ENCODE results near the gene GNB1.

GNB1 gene

DNA sequence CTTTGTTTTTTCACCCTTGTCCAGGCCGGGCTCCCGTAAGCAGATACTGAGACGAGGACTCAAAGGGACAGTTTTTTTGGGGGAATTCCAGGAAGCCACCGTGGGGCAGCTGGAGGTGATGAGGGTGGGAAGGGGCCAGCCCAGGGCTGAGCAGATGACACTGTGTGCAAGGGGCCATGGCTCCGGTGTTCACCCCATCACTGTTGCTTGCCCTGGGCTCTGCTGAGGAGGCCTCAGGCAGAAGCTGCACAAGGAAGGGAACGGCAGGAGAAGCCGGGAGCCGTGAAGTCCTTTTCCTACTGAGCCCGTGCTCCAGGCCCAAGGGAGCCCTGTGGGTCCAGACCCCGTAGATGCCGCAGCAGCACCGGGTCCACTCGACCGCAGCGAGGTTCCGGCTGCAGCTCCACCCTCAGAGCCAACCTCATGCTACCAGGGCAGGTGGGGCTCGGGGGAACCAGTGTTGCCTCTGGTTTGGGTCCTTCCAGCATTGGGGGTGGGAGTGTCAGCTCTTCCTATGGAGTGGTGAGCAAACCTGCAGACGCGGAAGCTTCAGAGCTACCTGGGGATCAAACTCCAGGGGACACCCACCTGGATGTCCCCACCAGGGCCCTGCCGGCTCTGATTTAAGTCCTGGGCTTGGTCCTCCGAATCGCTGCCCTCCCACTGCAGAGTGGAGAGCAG is 19.9 kb upstream of the GNB1 start:
- DNase-seq (ENCODE audit: low read depth in 2 of 2, low spot score in 1 of 2): no peak

DNA sequence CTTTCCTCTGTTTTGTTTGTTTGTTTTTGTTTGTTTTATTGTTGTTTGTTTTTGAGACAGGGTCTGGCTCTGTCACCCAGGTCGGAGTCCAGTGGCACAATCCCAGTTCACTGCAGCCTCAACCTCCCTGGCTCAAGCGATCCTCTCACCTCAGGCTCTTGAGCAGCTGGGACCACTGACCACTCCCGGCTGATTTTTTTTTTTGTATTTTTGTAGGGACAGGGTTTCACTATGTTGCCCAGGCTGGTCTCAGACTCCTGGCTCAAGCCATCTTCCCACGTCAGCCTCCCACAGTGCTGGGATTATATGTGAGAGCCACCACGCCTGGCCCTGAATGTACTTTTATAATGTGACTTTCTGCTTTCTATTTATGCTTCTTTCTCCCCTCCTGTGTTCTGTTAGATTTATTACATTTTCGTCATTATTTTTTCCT is 19.2 kb upstream of the GNB1 start:
- no peak for DNase-seq (ENCODE audit: low read depth in 2 of 2, low spot score in 1 of 2)

DNA sequence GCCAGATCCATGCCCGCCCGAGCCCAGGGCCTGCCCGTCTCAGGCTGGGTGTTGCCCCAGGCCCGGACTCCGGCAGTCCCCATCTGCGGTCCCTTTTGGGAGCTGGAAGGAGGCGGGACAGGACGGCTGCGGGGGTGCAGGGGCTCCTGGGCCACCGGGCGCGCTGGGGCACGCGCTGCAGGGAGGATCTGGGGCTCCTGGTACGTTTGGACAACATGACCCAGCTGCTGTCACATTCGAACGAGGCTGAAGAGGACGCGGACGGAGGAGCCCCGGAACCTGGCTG is 17.6 kb upstream of the GNB1 start:
- DNase-seq (ENCODE audit: low read depth in 2 of 2, low spot score in 1 of 2): no peak

DNA sequence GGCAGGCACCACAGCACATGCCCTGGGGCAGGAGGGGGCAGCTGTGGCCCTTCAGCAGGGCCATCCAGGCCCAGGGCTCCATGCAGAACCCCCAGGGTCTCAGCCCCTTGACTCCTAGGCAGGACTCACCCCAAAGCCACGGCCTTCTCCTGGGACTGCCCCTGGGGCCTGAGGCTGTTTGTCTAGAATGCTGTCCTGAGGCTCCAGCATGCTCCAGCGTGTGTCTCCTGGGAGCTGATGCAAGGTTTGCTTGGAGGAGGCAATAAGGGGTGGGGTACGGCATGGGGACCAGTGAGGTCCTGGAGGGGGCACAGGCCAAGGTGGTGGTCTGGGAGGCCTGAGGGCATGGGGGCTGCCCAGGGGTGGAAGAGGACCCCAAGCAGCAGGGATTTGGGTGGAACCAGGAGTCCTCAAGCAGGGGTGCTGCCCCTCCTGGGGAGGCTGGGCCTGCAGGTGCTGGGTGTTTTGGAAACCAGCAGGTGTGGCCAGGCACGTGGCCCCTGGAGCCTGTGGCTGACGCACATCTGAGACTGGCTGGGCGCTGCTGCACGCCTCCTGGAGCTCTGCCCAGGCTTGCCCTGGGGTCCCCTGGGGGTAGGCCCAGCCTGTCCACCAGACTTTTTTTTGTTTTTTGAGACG is 16.3 kb upstream of the GNB1 start:
- no peak for DNase-seq (ENCODE audit: low read depth in 2 of 2, low spot score in 1 of 2)

DNA sequence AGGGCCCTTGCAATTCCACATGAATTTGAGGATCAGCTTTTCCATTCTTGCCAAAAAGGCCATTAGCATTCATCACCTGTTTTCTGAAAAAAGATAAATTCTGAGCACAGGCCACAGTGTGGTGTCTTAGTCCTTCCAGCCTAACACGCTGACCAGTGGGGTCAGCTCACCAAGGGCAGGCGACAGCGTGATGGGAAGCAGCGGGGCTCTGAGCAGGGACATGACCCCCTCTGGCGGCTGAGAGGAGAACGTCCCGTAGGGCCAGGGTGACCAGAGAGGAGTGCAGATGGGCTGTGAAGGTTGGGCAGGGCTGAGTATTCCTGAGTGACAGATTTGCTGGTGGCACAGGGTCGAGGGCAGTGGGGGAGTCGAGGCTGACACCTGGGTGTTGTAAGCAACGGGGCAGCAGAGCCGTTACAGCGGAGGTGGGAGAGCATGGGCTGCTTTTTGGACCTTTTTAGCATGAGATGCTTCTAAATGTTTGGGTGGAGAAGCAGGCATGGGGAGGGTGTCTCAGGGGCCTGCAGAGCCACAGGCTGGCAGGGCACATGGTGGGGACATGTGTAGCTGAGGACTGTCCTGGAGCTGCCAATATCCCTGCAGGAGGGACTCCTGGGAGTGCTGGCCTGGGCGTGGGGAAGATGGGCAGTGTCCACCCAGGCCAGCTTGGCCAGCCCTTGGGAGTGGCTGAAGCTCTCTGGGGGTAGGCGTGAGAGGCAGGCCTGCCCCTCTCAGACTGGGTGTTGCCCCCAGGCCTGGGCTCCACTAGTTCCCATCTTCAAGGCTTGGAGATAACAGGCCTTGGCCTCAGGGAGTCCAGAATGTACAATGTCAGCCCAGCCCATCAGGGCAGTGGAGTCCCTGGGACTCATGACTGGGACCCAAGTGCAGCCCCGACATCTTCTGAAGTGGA is 15.6 kb upstream of the GNB1 start:
- DNase-seq (ENCODE audit: low read depth in 2 of 2, low spot score in 1 of 2): peak in 1 of 2 donors; percentile 42

DNA sequence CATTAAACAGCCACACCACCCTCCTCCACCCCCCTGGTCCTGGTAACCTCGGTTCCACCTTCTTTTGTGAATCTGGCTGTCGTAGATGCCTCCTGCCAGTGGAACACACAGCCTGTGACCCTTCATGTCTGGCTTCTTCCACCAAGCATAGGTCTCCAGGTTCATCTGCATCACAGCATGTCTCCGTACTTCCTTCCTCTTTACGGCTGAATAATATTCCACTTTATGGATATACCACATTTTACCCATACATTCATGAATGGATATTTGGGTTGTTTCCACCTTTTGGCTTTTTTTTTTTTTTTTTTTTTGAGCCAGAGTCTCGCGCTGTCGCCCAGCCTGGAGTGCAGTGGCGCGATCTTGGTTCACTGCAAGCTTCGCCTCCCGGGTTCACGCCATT is 12.3 kb upstream of the GNB1 start:
- no peak for DNase-seq (ENCODE audit: low read depth in 2 of 2, low spot score in 1 of 2)

DNA sequence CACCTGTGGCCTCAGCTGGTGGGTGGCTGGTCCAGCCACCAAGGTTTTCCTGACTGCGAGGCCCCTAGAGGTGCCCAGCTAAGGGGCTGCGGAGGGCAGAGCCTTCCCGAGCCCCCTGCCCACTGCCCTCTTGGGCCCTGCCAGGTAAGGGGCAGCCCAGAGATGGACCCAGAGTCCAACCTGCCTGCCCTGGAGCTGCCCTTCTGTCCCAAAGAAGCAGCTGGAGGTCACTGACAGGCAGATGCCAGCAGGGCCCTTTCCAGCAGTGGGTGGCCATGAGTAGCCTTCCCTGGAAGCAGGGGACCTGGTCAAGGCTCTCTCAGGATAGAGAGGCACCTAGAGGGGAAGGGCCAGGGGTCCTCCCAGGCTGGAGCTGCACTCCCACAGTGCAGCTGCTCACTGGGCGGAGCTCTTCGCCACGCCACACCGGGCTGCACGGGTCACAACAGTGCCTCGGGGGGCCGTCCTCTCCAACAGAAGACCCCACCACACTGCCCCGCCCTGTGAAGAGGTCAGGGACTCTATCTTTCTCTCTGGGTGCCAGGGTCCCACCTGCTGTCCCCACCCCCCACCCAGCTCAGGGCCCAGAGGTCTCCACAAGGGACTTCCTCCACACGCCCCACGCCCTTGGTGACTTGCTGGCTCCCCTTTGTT is 10.9 kb upstream of the GNB1 start:
- no peak for DNase-seq (ENCODE audit: low read depth in 2 of 2, low spot score in 1 of 2)

DNA sequence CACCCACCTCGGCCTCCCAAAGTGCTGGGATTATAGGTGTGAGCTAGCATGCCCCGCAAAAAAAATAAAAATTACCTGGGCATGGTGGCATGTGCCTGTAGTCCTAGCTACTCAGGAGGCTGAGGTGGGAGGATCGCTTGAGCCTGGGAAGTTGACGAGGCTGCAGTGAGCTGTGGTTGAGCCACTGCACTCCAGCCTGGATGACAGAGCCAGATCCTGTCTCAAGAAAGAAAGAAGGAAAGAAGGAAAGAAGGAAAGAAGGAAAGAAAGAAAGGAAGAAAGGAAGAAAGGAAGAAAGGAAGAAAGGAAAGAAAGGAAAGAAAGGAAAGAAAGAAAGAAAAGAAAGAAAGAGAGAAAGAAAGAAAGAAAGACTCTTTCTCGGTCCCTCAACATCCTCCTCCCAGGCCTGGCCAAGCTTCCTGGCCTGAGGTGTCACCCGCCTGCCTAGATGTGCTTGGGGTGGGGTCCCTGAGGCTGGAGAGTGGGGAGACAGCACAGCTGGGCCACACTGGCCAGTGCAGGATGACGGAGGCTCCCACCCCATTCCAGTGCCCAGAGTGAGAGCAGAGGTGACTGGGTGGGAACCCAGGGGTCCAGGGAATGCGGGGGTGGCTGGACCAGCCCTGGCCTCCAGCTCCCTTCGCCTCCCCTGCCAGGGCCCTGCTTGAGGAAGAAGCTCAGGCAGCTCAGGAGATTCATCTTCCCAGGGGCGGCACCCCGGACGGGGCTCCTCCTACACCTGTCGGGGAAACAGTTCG is 10.2 kb upstream of the GNB1 start:
- DNase-seq (ENCODE audit: low read depth in 2 of 2, low spot score in 1 of 2): no peak

DNA sequence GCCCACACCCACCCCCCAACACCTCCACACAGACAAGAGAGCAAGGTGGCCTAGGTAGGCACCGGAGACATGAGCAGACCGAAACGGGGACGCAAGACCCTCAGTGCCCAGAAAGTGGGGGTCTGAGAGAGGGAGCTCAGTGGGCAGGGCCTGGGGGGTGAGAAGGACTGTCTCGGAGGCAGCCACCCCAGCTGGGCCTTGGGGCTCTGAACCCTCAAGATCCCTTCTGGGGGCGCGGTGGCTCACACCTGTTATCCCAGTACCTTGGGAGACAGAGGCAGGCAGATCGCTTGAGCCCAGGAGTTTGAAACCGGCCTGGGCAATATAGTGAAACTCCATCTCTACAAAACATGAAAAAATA is 9.1 kb upstream of the GNB1 start:
- DNase-seq (ENCODE audit: low read depth in 2 of 2, low spot score in 1 of 2): no peak

DNA sequence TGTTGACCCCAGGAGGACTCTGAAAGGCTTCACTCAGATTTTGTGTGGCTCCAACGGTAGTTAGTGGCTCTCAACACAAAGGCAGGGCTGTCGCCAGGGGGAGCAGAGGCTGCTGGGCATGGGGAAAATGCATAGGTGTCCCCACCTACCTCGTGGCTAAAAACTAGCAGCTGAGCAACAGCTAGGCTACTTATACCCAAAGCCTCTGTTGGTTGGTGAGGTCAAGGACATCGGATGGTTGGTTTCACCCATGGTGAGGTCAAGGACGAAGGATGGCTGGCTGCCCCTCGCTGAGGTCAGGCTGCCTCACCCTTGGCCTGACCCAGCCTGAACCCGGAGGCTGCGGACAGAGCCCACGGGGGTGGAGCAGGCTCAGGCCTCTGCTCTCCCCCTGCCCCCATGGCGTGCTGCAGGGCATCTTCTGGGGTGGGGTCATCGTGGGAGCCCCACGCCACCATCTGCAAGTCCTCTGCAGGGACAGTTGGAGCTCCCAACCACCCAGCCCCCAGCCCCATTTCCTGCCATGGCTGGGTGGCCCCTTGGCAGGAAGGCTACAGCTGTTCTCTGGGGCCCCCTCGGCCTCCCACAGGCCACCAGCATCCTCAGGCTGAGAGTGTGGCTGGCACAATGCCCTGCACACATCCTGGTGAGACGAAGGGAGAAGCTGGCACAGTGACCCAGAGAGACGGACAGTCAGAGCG is 8.5 kb upstream of the GNB1 start:
- no peak for DNase-seq (ENCODE audit: low read depth in 2 of 2, low spot score in 1 of 2)

DNA sequence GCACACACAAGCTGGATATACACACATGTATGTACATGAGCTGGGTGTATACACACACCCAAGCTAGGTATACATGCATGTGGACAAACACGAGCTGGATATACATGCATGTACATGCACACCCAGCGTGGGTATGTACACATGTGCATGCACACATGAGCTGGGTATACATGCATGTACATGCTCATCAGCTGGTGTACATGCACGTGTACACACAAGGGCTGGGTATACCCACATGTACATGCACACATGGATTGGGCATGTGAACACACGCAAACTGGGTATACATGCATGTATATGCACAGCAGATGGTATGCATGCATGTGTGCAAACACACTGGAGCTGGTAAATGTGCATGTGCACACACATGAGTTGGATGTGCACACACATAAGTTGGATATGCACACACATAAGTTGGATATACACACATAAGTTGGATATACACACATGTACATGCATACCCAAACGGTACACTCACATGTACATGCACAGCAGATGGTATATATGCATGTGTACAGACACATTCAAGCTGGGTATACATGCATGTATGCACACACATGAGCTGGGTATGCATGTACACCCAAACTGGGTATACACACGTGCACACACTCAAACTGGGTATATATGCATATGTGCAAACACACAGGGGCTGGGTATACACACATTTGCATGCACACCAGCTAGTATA is 7.5 kb upstream of the GNB1 start:
- DNase-seq (ENCODE audit: low read depth in 2 of 2, low spot score in 1 of 2): no peak

DNA sequence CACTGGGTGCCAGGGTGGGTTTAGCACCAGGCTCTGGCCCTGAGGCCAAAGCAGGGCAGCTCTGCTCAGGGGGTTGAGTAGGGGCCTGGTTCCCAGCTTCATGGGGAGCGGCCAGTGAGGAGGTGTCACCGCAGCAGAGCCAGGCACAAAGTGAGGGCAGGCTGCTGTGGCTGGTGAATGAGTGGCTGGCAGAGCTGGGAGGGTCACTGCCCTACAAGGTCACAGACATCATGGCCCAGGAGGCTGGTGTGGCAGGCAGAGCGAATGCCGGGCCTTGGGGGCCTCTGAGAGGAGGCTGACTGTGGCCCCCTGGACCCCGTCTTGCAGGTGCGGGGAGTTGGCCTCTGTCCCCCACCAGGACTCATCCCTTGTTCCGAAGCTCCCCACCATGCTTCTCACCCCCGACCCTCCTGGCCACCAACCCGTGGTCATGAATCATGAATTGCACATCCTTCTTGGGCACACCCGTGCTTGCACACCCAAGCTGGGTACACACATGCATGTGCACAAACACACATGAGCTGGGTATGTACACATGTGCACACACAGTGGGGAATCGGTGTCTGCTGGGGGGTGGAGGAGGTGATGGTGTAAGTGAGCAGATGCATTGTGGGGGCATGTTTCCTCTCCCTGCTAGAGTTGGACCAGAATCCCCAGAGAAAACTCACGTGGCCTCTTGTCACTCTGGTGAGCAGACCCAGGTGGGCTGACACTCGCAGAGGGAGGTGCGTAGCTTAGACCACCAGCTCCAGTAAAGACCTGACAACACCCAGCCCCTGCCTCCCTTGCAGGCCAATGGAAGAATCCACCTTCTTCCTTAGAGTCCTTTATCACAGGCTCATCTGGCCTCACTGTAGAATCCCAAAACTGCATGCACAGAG is 4.8 kb upstream of the GNB1 start:
- DNase-seq (ENCODE audit: low read depth in 2 of 2, low spot score in 1 of 2): no peak

DNA sequence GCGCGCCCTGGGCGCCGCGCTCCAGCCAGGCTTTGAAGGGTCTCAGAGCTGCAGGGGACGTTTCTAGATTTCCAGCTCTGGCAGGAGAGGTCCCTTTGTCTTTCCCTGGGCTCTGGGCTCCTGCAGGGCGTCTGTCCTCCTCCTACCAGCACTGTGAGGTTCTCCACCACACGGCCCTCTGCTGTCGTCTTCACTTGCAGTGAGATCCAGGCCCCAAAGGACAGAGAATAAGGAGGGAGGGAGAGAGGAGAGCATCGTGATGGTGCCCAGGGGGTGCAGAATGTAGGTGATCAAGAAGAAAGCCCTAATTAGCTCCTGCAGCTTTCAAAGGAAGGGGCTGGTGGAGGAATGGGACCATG is 4.2 kb upstream of the GNB1 start:
- DNase-seq (ENCODE audit: low read depth in 2 of 2, low spot score in 1 of 2): no peak

DNA sequence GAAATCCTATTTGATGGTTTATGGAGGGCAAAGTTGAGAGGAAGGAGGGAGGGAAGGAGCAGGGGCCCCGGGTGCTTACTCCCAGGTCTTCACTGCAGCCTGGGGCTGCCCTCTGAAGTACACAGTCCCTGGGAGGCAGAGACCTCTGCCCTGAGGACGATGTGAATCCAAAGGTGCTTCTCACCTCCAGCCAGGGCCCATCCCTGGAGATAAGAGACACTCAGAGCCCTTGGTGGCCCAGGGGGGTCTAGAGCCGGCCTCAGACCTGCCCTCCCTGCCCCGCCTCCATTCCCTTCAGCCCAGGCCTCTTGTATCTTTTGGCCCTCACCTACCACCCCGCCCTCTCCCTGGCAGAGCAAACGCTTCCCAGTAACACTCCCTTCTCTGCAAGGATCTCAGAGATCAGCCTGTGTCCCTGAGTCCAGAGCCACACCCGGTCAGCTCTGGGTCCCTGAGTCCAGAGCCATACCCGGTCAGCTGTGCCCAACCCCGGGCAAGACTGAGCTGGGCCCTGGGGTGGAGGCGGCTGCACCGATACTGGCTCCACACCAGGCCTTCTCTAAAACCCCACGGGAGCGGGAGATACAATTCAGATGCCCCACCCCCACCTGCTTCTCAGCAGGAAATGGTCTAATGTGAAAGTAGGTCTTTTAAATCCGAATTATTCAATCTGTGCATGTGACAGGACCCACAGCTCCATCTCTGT is 3.6 kb upstream of the GNB1 start:
- no peak for DNase-seq (ENCODE audit: low read depth in 2 of 2, low spot score in 1 of 2)

DNA sequence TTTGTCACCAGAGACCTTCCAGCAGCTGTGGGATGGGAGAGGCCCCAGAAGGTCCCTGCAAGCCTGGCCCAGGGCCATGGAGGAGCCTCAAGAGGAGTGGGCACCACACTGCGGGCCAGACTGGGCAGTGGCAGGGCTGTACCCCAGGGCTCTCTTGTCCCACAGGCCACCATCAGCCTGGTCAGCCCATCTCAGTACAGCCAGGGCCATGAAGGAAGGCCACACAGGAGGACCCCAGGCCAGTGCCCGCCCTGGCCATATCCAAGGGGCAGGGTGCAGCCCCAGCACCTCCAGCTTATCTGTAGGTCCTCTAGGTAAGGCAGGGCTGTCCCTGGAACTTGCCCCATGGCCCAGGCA is 3.1 kb upstream of the GNB1 start:
- DNase-seq (ENCODE audit: low read depth in 2 of 2, low spot score in 1 of 2): no peak

DNA sequence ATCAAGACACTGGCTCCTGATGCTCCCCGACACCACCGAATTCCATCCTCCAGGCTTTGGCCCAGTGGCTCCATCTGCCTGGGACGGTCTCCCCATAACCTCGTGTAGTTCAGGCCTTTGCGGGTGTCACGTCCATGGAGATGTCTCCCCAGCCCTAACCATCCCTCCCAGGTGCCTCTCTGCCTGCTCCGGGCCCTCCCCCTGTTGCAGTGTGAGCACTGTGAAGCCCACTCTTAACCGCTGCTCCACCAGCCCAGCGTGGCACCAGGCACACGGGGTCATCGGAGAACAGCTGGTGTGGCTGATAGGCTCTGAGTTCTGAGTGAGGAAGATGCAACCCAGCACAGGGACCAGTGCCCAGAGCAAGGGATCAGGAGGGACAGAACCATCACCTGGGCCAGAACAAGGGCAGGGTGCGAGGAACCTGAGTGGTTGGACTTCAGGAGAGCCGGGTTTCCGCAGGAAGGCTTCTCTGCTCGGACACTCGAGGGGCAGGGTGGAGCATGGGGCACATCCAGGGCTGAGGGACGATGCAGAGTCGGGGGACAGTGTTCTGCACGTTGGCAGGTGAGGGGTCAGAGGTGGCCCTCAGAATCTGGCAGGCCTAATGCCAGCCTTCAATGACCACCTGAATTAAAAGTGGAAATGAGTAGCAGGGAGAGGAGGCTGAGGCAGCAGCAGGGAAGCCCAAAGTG is 2.6 kb upstream of the GNB1 start:
- no peak for DNase-seq (ENCODE audit: low read depth in 2 of 2, low spot score in 1 of 2)

DNA sequence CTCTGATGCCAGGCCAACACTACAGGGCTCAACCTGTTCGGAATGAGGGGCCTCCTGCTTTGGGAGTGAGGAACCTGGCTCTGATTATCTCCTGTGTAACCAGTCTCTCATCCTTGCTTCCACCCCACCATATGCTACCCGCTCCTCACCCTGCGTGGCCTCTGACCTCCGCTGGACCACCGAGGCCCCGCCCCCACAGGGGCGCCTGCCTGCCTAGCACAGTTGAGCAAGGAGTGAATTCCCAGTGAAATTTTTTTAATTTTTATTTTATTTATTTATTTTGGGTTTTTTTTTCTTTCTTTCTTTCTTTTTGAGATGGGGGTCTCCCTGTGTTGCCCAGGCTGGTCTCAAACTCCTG is 1.9 kb upstream of the GNB1 start:
- no peak for DNase-seq (ENCODE audit: low read depth in 2 of 2, low spot score in 1 of 2)
